HG03378 (cell line): ENCODE results near the gene NSUN2.
A peak's percentile ranks its signal among the peaks of the same experiment; 100 is the strongest.
"Not testable (repeated sequence)": the region's sequence is repeated elsewhere in the genome, so short reads cannot be mapped to it uniquely, and the experiment has no call there.

Source experiments
- ATAC-seq: cut with Tn5 transposase; IDR thresholded peaks from one replicate; pipeline ENCODE4 v1.9.1; 2021; ENCODE audit warnings: mild to moderate bottlenecking, moderate library complexity; ENCODE audit not compliant: unreplicated experiment

NSUN2 gene

GRCh38 chr5:6645571-6646362, 12.9 kb upstream of the NSUN2 start:
- not testable (repeated sequence) for ATAC-seq

GRCh38 chr5:6644794-6645241, 12.0 kb upstream of the NSUN2 start:
- ATAC-seq: no peak

GRCh38 chr5:6642655-6643054, 9.8 kb upstream of the NSUN2 start:
- ATAC-seq: no peak

GRCh38 chr5:6638236-6638635, 5.4 kb upstream of the NSUN2 start:
- ATAC-seq: no peak

- ATAC-seq: no peak
These were observed 4.7 kb upstream of the NSUN2 start for GRCh38 chr5:6637590-6637989.

- no peak for ATAC-seq
These were observed 4.2 kb upstream of the NSUN2 start for GRCh38 chr5:6637022-6637421.

- ATAC-seq: no peak
These were observed 3.4 kb upstream of the NSUN2 start for GRCh38 chr5:6636293-6636692.

GRCh38 chr5:6634788-6635430, 2.1 kb upstream of the NSUN2 start:
- ATAC-seq: no peak

- ATAC-seq: no peak
These were observed 1.5 kb upstream of the NSUN2 start for GRCh38 chr5:6634306-6634705.

- ATAC-seq: peak; percentile 55
These were observed 813 bp upstream of the NSUN2 start for GRCh38 chr5:6633469-6634245.

- peak; percentile 26 for ATAC-seq
These were observed 438 bp downstream of the NSUN2 start for GRCh38 chr5:6632324-6632887.

- ATAC-seq: no peak
These were observed 1.4 kb downstream of the NSUN2 start for GRCh38 chr5:6631441-6631840.

GRCh38 chr5:6626508-6626907, 6.3 kb downstream of the NSUN2 start:
- ATAC-seq: no peak

GRCh38 chr5:6623941-6624340, 8.9 kb downstream of the NSUN2 start:
- no peak for ATAC-seq

- no peak for ATAC-seq
These were observed 9.6 kb downstream of the NSUN2 start for GRCh38 chr5:6623228-6623627.

GRCh38 chr5:6616632-6617031, 16.2 kb downstream of the NSUN2 start:
- ATAC-seq: no peak

GRCh38 chr5:6615034-6615815, 17.6 kb downstream of the NSUN2 start:
- no peak for ATAC-seq

- ATAC-seq: no peak
These were observed 21.2 kb downstream of the NSUN2 start for GRCh38 chr5:6611334-6612256.

- ATAC-seq: no peak
These were observed 24.8 kb downstream of the NSUN2 start for GRCh38 chr5:6608016-6608415.

- ATAC-seq: no peak
These were observed 25.3 kb downstream of the NSUN2 start for GRCh38 chr5:6607559-6607936.
